Putamen (tissue), 1 donor: ENCODE measurements around the gene EDEM2.
"Not testable (repeated sequence)": the region's sequence is repeated elsewhere in the genome, so short reads cannot be mapped to it uniquely, and the experiment has no call there.

Experiments
- DNase-seq: peaks from one replicate; pipeline ENCODE4 v3.0.0-alpha.2; 2016; ENCODE audit warnings: low spot score

Gene EDEM2

DNA sequence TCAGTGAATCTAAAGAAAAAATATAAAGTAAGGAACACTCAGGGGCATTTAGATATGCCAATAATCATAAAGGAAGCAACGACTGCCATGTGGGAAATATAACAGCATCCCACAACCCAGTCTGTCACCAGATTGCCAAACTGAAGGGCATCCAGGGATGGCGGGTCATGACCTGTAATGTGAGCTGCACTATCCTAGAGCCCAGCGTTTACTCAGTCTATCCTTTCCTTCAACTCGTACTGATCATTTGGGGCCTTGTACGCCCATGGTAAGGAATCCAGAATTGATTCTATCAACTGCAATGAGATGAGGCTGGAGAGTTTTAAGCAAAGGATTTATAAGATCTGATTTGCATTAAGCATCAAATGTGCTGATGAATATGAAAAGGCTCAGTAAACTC is 59.8 kb downstream of the EDEM2 start:
- DNase-seq, result no peak

DNA sequence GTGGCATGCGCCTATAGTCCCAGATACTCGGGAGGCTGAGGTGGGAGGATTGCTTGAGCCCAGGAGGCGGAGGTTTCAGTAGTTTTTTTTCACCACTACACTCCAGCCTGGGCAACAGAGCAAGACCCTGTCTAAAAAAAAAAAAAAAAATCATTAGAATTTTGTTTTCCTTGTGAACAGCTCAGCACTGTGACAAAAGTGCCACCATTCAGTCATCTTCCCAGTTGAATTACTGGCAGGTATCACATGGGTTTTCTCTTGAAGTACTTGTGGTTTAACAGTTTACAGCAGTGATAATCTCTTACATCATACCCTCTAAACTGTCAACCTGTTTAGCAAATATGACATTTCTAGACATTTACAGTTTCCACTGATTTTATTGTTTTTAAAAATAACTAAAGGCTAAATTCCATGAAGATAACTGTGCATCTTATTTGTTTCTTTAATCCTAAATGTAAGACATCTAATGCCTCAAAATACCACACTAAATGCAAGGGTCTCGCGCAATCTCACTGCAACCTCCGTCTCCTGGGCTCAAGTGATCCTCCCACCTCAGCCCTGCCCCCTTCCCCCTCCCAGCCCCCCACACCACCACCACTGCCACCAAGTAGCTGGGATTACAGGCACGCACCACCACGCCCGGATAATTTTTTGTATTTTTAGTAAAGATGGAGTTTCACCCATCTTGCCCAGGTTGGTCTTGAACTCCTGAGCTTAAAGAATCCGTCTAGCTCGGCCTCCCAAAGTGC is 61.5 kb downstream of the EDEM2 start:
- no peak for DNase-seq

DNA sequence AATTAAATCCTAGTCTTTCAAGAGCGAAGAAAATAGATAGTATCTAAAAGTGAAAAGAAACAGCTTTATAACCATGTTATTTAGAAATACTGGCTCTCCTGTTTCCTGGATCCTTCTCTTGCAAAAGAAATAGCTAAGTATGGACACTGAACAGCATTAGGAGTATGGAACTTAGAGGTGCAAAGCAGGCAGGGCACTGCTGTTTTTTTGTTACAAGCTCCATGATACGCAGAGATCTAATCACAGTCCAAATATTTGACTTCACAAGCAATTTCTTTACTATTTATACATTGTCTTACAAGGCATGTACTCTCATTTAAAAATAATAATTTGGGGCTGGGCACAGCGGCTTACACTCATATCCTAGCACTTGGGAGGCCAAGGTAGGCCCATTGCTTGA is 62.1 kb downstream of the EDEM2 start:
- no peak for DNase-seq

DNA sequence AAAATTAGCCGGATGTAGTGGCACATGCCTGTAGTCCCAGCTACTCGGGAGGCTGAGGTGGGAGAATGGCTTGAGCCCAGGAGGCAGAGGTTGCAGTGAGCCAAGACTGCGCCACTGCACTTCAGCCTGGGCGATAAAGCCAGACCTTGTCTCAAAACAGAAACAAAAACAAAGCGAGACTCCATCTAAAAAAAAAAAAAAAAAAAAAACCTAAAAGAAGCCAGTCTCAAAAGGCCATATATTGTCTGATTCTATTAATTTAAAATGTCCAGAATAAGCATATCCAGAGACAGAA is 66.8 kb downstream of the EDEM2 start:
- DNase-seq, result not testable (repeated sequence)

DNA sequence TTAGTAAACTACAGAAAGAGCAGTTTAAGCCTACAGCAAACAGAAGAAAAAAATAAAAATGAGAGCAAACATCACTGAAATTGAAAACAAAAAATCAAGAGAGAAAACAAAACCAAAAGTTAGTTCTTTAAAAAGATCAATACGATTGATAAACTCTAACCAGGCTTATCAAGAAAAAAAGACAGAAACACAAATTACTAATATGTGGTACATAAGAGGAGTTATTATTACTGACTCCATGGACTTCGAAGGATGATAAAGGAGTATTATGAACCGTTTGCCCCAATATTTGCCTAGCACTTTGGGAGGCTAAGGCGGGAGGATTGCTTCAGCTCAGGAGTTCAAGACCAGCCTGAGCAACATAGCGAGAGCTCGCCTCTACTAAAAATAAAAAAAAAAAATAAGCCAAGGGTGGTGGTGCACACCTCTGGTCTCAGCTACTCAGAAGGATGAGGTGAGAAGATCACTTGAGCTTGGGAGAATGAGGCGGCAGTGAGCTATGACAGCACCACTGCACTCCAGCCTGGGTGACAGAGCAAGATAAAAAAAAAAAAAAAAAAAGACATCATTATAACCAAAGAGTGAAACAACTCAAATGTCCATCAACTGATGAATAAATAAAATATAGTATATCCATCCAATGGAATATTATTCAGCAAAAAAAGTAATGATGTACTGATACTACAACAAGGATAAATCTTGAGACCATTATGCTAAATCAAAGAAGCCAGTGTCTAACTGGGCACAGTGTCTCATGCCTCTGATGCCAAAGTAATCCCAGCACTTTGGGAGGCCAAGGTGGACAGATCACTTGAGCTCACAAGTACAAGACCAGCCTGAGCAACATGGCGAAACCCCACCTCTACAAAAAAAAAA is 67.4 kb downstream of the EDEM2 start:
- no peak for DNase-seq

DNA sequence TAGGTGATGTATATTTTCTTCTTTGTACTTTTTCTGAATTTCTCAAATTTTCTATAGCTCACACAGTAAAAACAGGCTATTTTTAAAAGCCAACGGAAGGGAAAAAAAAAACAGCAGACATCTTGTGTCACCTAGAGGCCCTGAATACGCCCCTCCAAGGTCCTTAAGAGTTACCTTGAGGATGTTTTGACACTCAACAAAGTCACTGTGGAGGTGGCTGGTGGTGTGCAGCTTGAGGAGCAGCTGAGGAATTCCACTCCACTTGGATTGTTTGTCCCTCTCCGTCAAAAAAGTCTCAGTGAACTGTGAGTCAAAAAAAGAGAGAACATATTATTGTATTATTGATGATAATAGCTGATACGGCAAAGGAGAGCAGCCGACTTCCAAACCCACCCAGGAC is 69.3 kb downstream of the EDEM2 start:
- DNase-seq, result no peak

DNA sequence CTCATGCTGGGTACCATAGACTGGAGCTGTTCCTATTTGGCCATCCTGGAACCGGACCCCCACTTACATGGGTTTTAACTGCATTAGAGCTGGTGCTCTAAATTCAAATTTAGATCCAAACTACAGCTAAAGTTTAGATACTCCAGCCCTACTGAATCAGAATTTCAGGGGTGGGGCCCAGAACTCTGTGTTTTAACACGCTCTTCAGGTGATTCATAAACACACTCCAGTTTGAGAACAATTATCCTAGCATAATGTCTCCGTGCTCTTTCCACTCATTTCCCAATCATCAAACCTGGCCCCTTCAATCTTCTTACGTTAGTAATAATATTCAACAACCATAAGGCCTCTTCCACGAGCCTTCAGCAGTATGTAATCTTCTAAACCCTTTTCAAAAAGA is 69.8 kb downstream of the EDEM2 start:
- no peak for DNase-seq

DNA sequence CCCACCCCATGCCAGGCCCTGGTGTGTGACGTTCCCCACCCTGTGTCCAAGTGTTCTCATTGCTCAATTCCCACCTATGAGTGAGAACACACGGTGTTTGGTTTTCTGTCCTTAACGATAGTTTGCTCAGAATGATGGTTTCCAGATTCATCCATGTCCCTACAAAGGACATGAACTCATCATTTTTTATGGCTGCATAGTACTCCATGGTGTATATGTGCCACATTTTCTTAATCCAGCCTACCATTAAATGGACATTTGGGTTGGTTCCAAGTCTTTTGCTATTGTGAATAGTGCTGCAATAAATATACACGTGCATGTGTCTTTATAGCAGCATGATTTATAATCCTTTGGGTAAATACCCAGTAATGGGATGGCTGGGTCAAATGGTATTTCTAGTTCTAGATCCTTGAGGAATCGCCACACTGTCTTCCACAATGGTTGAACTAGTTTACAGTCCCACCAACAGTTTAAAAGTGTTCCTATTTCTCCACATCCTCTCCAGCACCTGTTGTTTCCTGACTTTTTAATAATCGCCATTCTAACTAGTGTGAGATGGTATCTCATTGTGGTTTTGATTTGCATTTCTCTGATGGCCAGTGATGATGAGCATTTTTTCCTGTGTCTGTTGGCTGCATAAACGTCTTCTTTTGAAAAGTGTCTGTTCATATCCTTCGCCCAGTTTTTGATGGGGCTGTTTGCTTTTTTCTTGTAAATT is 75.5 kb downstream of the EDEM2 start:
- not testable (repeated sequence) for DNase-seq

DNA sequence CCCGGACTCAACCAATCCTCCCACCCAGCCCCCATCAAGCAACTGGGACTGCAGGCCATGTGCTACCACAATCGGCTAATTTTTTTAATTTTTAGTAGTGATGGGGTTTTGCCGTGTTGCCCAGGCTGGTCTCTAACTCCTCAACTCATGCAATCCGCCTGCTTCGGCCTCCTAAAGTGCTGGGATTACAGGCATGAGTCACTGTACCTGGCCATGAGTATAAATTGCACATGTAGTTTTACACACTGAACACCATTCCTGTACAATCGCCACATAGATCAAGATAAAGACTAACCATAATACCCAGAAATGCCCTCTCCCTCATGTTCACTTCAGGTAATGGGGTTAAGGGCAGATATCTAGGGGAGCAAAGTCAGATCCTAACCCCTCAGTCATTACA is 80.9 kb downstream of the EDEM2 start:
- DNase-seq, result no peak
